CD4-positive, alpha-beta T cell treated with Interleukin-4 for 4 hours (primary cell): ENCODE results near the gene CALHM3.

Experiments
- DNase-seq: peaks from one replicate; pipeline ENCODE4 v3.0.0-alpha.2; 2020

The CALHM3 gene

GRCh38 chr10:103447187-103447586, 31.9 kb downstream of the CALHM3 start:
- DNase-seq, result no peak

DNA sequence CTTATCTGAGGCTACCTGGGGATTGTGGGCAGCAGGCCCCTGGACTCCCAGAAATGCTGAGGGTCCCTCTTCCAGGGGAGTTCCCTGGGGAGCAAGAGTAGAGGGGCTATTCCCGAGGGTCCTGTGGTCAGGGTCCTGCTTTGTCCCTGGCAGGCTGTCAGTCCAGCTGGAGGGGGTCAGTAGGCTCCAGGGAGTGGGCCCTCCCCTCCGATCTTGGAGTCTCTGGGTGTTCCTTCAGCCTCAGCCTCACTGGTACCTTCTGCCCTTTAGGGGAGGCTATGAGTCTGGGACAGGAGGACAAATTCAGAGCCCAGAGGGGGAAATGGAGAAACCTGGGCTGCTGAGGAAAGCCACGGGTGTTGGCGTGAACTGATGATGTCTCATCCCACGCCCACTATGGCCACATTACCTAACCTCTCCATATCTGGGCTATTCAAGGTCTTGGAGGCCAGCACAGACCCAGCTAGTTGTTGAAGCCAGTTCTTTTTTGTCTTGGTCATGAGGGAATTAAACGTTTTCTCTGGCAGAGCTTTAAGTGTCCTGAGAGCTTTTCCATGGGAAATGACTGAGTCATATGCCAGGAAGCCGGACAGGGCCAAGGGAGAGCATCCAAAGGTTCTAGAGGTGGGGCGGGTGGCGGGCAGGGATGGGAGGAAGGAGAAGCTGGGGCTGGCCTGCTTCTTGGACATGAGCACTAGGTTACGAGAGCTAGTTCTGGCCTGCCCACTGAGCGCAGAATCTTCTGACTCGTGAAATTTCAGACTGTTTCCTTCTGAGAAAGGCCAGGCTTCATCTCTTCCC, 33.1 kb downstream of the CALHM3 start:
- DNase-seq, result no peak

- DNase-seq, result no peak
These were observed 33.7 kb downstream of the CALHM3 start for GRCh38 chr10:103445366-103445765.

GRCh38 chr10:103444478-103444877, 34.6 kb downstream of the CALHM3 start:
- no peak for DNase-seq

DNA sequence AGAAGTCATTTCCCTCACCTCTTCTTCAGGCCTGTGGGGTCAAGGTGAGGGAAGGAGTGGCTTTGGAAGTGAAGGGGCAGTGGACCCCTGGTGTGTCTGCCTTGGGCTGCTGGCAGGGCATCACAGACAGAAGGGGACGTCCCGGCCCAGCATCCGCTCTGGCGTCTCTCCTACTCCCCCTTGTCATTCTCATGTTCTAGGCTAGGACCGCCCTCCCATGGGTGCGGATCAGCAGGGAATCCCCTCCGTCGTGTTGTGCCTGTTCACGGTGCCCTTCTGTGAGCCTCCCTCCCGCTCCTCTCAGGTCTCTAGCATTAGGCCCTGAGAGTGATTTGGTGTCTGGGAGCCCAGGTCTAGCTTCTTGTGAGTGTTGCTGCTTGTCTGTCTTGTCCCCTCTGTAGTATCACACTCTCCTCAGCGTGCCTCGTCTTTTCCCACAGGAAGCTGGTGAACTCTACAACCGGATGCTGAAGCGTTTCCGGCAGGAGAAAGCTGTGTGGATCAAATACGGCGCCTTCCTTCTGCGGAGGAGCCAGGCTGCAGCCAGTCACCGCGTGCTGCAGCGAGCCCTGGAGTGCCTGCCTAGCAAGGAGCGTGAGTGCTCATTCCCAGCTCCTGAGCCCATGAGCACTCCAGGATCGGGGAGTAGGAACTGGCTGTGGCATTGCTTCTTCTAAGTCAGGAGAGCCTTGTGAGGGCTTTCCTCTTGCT, 35.4 kb downstream of the CALHM3 start:
- no peak for DNase-seq

DNA sequence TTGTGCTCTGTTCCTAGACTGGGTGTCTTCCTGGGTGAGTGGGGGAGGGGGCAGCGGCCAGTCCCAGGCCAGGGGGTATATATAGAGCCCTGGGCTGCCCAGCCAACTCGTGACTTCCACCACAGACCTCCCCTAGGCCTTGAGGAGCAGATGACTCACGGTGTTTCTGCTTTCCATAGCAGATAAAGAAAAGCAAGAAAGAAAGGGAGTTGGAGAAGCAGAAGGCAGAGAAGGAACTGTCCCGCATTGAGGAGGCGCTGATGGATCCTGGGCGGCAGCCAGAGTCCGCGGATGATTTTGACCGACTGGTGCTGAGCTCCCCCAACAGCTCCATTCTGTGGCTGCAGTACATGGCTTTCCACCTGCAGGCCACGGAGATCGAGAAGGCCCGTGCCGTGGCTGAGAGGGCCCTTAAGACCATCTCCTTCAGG, 37.0 kb downstream of the CALHM3 start:
- no peak for DNase-seq

- DNase-seq, result no peak
These were observed 37.4 kb downstream of the CALHM3 start for GRCh38 chr10:103441611-103442010.

GRCh38 chr10:103441206-103441605, 37.8 kb downstream of the CALHM3 start:
- no peak for DNase-seq

GRCh38 chr10:103440416-103440815, 38.6 kb downstream of the CALHM3 start:
- DNase-seq, result no peak

DNA sequence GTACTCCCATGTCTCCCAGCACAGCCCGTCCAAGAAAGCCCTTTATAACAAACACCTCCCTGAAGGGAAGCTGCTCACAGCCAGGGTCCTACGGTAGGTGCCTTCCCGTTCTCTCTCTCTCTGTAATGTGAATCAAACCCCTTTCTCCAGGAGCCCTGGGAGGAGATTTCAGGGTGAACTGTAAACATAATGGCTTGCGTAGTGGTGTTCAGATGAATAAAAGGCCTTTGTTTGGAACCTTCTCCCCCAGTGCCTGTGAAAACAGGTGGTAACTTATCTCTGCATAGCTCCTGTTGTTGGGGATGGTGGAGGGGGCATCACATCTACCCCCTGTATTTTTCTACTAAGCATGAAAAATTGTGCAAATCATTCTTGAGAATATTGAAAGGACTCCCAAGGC, 39.3 kb downstream of the CALHM3 start:
- DNase-seq, result no peak

- DNase-seq, result no peak
These were observed 45.2 kb downstream of the CALHM3 start for GRCh38 chr10:103433858-103434257.

DNA sequence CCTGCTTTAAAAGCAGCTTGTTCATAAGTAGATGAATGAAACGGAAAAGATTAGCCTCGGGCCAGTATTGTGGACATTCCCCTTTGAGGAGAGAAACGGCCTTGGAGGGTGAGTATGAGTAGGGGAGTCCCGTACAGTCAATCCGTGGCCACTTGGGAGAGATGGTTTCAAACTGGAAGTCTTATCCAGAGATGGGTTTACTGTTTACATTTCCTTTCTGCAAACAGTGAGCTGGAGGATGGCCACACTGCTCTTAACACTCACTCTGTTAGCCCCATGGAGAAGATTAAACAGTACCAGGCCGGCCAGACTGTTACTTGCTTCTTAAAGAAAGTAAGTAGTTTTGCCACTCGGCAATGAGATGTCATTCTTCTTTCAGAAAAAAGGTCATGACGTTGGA, 47.1 kb downstream of the CALHM3 start:
- no peak for DNase-seq

DNA sequence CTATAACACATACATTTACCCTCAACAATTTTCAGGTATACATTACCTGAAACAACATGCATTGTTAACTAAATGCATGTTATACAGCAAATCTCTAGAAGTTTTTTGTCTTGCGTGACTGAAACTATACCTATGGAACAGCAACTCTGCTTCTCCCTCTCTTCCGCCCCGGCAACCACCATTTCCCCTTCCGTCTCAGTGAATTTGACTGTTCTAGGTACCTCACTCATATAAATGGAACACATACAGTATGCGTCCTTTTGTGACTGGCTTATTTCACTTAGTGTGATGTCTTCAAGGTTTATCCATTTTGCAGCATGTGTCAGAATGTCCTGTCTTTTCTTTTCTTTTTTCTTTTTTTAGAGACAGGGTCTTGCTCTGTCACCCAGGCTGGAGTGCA, 49.4 kb downstream of the CALHM3 start:
- DNase-seq, result peak; percentile 29

DNA sequence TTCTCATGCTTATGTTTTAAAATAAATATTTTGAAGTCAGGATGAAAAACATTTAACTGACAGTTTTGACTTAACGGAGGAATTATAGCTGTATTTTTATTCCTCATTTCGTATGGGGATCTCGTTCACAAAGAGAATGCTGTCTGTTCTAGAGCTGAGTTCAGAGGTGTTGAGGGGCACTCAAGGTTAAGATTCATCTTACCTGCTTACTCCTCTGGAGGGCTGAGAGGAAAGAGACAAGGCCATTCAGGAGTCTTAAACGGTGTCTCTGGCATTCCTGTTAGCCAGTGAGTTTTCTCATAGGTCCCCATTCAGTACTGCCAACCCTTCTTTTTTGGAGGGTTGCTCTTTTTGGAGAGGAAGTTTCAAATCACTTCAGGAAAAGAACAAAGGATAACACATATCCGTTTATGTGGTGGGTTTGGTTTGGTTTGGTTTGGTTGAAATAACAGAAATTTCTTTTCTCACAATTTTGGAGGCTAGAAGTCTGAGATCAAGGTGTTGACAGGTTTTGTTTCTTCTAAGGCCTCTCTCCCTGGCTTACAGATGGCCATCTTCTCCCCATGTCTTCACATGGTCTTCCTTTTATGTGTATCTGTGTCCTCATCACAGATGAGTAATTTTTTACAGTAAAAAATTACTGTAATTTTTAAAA, 49.9 kb downstream of the CALHM3 start:
- DNase-seq, result no peak

DNA sequence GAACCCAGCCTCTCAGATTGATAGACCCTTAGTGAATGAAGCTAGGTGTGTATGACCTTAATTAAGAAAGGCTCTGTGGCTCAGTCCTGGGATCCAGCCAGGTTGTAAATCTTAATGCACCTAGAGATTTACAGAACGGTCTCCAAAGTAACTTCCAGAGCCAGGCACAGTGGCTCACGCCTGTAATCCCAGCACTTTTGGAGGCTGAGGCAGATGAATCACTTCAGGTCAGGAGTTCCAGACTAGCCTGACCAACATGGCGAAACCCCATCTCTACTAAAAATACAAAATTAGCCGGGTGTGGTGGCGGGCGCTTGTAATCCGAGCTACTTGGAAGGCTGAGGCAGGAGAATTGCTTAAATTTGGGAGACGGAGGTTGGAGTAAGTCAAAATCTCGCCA, 51.2 kb downstream of the CALHM3 start:
- no peak for DNase-seq

GRCh38 chr10:103423748-103424147, 55.3 kb downstream of the CALHM3 start:
- no peak for DNase-seq
